ENCODE measurements around the gene GALNT18.

GALNT18 gene

DNA sequence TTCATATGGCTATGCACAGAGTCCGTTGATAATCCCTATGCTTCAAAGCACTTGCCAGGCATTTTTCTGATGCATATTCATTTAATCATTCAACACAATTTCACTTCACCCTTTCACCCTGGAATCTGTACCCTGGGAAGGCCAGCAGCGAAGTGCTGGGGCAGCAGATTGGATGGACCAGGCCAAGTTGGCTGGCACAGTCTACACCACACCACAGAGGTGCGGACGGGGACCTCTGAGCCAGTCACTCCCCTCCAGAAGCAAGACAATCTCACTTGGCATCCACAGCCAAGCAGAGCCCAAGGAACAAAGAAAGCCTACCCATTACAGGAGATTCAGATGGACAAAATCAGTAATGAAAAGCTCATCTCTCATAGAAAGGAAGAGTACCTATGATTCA is 130.2 kb downstream of the GALNT18 start:
- DNase-seq = no peak

DNA sequence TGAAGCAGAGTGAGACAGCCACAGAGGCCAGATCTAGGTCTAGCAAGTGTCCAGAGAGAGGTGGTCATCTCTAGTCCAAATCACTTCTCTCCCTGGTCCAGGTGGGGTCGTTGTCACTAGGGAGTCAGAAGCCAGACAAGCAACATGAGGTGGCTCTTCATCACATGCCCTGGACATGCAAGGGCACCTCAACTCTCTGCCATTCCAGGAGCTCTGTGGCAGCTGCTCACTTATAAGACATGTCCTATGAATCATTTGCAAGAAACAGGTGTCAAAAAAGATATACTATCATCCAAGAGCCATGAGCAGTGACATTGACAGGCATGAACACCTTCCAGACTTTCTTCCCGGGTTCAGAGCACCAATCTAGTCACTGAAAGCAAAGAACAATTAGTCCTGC is 130.8 kb downstream of the GALNT18 start:
- DNase-seq = no peak

DNA sequence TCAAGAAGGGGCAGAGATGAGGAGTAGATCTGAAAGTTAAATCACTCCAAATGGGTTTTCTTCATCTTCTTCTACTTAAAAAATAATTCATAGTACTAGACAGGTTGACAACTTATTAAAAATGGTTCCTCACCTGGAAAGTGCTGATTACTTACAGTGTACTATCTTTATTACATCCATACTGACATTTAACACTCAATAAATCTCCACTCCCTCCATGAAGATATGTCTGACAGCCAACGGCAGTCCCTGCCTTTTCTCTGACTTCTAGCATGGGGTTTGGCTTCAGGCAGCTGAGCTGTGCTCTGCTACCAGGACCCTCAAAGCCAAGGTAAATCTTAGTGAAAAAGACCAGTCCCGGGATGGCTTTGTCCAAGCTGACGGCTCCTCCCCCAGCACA is 135.4 kb downstream of the GALNT18 start:
- DNase-seq = no peak

DNA sequence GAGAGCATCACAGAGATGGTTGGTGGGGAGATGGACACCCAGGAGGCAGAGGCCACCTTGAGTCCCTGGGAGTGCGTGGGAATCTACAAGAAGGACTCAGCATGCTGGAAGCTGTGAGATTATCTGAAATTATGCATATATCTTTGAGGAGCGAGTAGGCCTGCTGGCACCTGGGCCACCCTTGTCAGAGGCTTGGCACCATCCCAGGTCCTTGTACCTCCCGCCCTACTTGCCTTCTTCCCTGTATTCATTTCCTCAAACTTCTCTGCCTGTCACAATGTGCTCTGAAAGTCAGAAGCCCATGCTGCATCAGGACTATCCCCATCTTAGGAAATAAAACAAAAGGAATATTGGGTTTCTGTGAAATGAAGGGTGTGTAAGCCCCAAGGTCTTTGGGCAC is 135.8 kb downstream of the GALNT18 start:
- DNase-seq = no peak

GRCh38 chr11:11483627-11484026 is 138.2 kb downstream of the GALNT18 start:
- DNase-seq = no peak

GRCh38 chr11:11482730-11483129 is 139.1 kb downstream of the GALNT18 start:
- DNase-seq = no peak

GRCh38 chr11:11481371-11481770 is 140.4 kb downstream of the GALNT18 start:
- DNase-seq = no peak

DNA sequence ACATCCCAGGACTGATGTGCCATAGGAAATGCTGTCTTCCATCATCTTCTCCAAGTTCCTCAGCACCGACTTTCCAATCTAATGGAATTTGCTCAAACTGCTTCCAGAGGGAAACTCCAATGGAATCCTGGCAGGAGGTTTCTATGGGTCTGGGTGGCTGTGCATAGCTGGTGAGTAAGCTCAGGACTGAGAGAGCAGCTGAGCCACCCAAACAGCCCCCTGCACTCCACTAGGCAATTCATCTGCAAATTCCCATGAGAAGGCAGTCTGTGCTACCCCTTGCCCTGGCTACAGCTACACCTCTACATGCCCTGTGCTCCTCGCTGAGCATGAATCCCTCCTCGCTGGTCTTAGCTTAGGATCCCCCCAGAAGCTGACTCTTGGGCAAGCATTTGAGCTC is 140.8 kb downstream of the GALNT18 start:
- DNase-seq = no peak

DNA sequence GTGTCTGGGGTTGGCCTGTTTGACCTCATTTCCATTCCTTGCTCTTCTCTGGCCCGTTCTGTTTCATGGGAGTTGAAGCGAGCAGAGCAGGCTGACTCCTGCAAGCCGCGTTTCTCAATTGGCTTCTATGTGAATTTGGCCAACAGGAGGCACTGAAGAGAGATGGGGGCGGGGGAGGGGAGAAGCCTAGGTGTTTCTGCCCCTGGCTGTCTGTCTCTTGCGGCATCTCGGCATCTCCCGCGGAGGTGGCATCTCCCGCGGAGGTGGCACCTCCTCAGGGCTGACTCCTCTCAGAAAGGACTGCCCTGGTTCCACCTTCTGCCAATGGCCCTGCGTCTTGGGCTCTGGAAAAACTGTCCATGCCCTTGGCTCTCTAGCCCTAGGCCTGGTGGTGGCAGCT is 143.1 kb downstream of the GALNT18 start:
- DNase-seq = no peak

DNA sequence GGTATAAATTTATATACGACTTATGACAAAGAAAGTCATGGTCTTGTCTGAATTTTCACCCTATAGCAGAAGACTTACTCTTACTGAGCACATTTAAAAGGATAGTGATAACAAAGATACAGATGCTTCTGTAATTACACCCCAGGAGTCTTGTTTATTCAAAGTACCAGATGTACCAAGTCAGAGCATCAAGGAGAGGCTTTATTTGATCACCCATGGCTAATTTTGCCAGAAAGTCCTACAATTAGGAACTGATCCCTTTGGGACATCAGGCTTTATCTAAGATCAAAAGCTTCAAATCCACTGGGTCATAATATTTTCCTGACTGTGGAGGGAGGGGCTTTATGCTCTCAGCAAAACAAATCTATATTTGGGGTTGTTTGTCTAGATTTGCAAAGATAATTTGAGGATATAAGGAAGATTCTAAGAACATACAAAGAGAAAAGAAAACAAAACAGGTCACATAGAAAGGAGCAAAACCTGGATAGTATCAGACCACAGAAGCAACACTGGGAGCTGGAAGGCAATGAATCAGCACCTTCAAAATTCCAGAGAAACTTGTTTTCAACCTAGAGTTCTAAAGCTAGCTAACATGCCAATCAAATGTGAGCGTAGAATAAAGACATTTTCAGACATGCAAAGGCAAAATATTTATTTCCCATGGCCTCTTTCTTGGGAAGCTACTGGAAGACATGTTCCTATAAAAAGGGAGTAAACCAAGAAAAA is 143.9 kb downstream of the GALNT18 start:
- DNase-seq = no peak

DNA sequence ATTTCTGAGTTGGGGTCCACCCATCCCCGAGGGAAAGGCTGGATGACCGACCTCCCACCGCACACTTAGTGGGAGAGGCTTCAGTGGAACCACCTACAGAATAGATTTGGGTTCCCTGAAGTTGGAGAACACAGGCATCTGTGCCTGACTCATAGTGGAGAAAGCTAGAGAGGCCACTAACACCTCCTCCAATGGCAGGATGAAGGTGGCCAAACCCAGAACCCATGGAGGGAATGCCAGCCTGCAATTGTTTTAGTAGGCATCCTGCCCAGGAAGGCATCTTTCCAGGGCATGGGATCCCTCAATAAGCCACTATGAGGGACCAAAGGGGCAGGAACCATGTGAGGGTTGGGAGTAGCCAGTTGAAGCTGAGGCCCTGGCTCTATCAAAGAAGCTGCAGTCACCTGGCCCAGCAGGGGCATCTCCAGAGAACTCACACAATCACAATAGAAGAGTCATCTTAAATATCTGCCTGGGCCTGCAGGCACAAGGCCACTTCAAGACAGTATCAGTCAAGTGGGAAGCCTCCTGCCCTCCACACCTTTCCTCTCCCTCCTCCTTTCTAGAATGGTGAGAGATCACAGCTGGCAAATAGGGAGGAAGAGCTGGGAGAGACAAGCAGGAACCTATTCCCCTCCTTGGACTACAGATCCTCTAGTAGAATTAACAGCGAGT is 144.7 kb downstream of the GALNT18 start:
- no peak for DNase-seq

- no peak for DNase-seq
These were observed 145.3 kb downstream of the GALNT18 start for GRCh38 chr11:11476499-11476898.

- no peak for DNase-seq
These were observed 149.7 kb downstream of the GALNT18 start for GRCh38 chr11:11472106-11472505.

DNA sequence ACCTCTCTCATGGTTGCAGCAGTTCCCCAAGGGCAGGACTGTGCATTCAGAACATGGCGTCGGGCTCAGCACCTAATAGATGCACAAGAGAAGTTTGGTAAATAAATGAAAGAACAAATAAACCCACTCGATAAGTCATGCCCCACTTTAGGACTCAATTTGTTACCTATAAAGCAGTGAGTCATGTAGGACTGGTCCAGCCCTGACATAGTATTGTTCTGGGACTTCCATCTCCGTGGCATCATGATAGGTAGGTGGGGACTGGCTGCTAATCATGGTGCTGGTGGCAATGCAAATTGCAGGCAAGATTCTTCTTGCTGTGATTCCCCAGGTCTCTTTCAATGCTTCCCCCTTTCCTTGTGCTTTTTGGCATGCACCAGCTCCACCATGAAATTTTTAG is 150.6 kb downstream of the GALNT18 start:
- no peak for DNase-seq

GRCh38 chr11:11468954-11469353 is 152.9 kb downstream of the GALNT18 start:
- no peak for DNase-seq

- no peak for DNase-seq
These were observed 154.5 kb downstream of the GALNT18 start for GRCh38 chr11:11467312-11467711.

DNA sequence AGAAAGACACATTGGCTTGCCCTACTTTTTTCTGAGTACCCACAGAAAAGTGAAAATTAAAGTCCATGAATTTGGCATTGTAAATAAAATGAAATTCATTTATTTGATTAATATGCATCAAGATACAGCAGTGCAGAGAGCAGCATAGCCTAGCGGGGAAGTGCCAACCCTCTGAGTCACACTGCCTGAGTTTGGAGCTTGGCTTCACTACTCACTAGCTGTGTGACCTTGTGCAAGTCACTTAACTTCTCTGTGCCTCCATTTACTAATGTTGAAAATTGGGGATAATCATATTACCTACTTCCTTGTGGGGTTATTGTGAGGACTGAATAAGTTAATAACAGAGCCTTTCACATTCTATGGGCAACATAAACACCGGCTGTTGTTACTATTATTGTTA is 157.2 kb downstream of the GALNT18 start:
- peak; percentile 22 for DNase-seq

DNA sequence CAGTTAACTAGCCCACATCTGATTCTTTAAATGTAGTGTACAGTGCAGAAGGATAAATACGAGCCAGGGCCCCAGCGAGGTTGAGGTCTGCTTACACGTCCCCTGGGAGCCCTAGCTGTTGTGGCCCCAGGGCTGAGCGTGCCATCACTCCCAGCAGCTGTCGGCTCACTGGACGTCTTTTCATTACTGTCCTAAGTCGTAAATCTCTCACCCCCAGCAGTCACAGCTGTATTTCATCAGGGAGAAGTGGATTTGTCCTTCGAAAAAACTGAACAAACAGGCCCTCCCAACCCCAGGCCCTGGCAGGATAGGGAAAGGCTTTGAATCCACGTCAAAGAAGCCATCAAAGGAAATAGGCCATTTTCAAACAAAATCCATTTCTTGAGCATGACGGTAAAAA is 158.4 kb downstream of the GALNT18 start:
- DNase-seq = no peak

DNA sequence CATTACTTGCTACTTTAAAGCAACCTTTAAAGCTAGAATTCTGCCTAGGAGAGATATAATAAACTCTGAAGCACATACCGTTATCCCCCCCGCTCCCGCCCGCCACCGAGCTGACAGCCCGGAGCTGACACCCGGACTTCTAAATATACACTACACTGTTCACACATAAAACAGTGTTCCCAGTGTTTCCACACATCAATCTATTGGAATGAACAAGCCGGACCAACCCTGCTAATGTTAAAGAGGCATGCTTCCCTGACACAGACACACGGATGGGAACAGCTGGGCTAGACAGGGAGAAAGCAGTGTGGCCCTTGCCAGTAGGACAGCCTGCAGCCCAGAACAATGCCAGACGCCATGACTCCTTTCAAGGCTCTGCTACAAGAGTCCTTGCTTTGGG is 160.3 kb downstream of the GALNT18 start:
- DNase-seq = no peak

GRCh38 chr11:11459578-11459977 is 162.2 kb downstream of the GALNT18 start:
- no peak for DNase-seq

DNA sequence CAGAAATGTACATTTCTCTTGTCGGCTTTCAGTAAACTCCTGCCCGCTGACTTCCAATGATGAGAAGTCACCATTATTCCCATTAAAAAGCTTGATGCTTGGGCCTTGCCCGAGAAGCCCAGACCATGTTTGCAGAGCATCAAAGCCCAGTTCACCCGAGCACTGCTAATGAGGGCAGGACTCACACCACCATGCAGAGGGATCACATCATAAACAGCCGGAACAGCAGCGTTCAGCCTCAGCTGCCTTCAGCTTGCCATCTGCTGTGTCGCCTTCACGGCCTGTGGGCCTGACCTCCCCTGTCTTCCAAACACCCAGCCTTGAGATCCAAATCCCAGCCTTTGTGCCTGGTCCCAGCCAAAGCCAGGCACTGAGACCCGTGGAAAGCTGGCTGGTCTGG is 163.3 kb downstream of the GALNT18 start:
- no peak for DNase-seq

- no peak for DNase-seq
These were observed 163.8 kb downstream of the GALNT18 start for GRCh38 chr11:11458001-11458400.

- no peak for DNase-seq
These were observed 164.9 kb downstream of the GALNT18 start for GRCh38 chr11:11456866-11457265.

DNA sequence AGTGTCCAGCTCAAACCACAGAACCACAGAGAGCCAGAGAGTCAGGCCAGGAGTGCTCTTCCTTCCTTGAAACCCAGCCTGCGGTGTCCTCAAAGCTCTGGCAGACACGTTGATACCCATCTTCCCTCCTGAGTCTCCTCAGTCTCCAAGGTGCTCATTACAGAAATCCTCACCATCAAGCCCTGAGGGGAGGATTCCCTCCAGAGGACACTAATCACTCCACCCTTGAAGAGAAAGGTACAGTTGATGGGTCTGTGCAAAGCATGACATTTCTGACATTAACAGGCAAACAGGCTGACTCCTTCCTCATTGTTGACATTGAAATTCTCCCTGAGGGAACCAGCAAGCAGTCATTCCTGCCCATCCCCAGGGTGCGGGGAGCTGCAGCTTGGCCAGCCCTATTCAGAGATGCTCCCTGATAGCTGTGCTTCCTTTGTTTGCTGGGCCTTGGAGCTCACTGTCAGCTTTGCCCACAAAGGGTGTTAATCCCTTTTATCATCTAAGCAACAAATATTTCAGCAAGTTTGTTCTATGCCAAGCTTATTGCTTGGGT is 167.1 kb downstream of the GALNT18 start:
- DNase-seq = no peak

All from EL (cell line).